ENCODE measurements around the gene ALG14. TPM values are rescaled to one million over a fixed set of nuclear protein-coding genes. Genes with fewer than 3 reads are reported as not detected.
"Not testable (repeated sequence)": the region's sequence is repeated elsewhere in the genome, so short reads cannot be mapped to it uniquely, and the experiment has no call there.

Gene ALG14
- total RNA-seq, 6 donors from 2014 or later, result 0.55 to 6.2 (median 0.98) TPM

GRCh38 chr1:95049935-95050334, 22.8 kb downstream of the ALG14 start:
- 80 to 88% methylated on average over 5 of the region's 5 CpGs for WGBS, 2 donors
- TF ChIP-seq POLR2A (IDR thresholded peaks at IDR 0.05), result no peak
- no peak for TF ChIP-seq CTCF (IDR thresholded peaks at IDR 0.05)
- no peak for TF ChIP-seq POLR2AphosphoS5 (IDR thresholded peaks at IDR 0.05)
- no peak for TF ChIP-seq EP300 (IDR thresholded peaks at IDR 0.05)
- Histone ChIP-seq H3K4me1 (no peaks in the 10 kb centered on the region), H3K9me3 (no peaks in the 10 kb centered on the region), H3K4me3 (no peak overlapping the region), H3K36me3 (no peaks in the 10 kb centered on the region), H3K27ac (no peak overlapping the region), H3K27me3 (no peaks in the 10 kb centered on the region)
- DNase-seq, result no peak
- ATAC-seq (ENCODE audit: low FRiP score in 2 of 2), result no peak

GRCh38 chr1:95048317-95048716, 24.4 kb downstream of the ALG14 start:
- no peaks in the 10 kb centered on the region for H3K36me3 ChIP-seq
- H3K9me3 ChIP-seq, result no peaks in the 10 kb centered on the region
- ATAC-seq (ENCODE audit: low FRiP score in 2 of 2) (no peak), DNase-seq (no peak)
- no peak overlapping the region for H3K27ac ChIP-seq
- WGBS, 2 donors, result 67 to 74% methylated on average over 3 of the region's 3 CpGs
- H3K27me3 ChIP-seq, result no peaks in the 10 kb centered on the region
- peaks cover 0 to 3% (median 1%) of the 10 kb centered on the region in 4 donors for H3K4me1 ChIP-seq
- no peak for TF ChIP-seq CTCF (IDR thresholded peaks at IDR 0.05)
- TF ChIP-seq POLR2AphosphoS5 (IDR thresholded peaks at IDR 0.05), result no peak
- no peak for TF ChIP-seq EP300 (IDR thresholded peaks at IDR 0.05)
- TF ChIP-seq POLR2A (IDR thresholded peaks at IDR 0.05), result no peak
- H3K4me3 ChIP-seq, result no peak overlapping the region

GRCh38 chr1:95047624-95048023, 25.1 kb downstream of the ALG14 start:
- not testable (repeated sequence) for H3K9me3 ChIP-seq; H3K27me3 ChIP-seq; H3K4me3 ChIP-seq; ATAC-seq (ENCODE audit: low FRiP score in 2 of 2); DNase-seq; H3K4me1 ChIP-seq; H3K27ac ChIP-seq; H3K36me3 ChIP-seq
- 77% methylated on average over 3 of the region's 3 CpGs for WGBS, 2 donors

GRCh38 chr1:95046359-95046758, 26.4 kb downstream of the ALG14 start:
- H3K9me3 ChIP-seq, result no peaks in the 10 kb centered on the region
- peaks cover 5 to 14% (median 13%) of the 10 kb centered on the region in 4 donors for H3K4me1 ChIP-seq
- H3K27ac ChIP-seq, result no peak overlapping the region
- ATAC-seq (ENCODE audit: low FRiP score in 2 of 2), result no peak
- no peaks in the 10 kb centered on the region for H3K27me3 ChIP-seq
- WGBS, 2 donors, result 98 to 100% methylated on average over 3 of the region's 3 CpGs
- H3K4me3 ChIP-seq, result no peak overlapping the region
- no peaks in the 10 kb centered on the region for H3K36me3 ChIP-seq
- DNase-seq, result no peak
- TF ChIP-seq POLR2A (IDR thresholded peaks at IDR 0.05) (no peak), POLR2AphosphoS5 (IDR thresholded peaks at IDR 0.05) (no peak), EP300 (IDR thresholded peaks at IDR 0.05) (no peak), CTCF (IDR thresholded peaks at IDR 0.05) (no peak)

GRCh38 chr1:95043141-95043980, 29.4 kb downstream of the ALG14 start:
- Histone ChIP-seq H3K27me3 (no peaks in the 10 kb centered on the region), H3K4me3 (no peak overlapping the region), H3K27ac (peak overlapping the region in 2 of 4 donors; percentile 61 to 70), H3K36me3 (no peaks in the 10 kb centered on the region), H3K4me1 (peaks cover 5 to 15% (median 14%) of the 10 kb centered on the region in 4 donors), H3K9me3 (no peaks in the 10 kb centered on the region)
- WGBS, 2 donors, result 30 to 32% methylated on average over 11 of the region's 11 CpGs
- TF ChIP-seq CTCF (IDR thresholded peaks at IDR 0.05) (peak; percentile 90 to 98 (median 96)), POLR2A (IDR thresholded peaks at IDR 0.05) (no peak)
- DNase-seq, result peak in 1 of 2 donors; percentile 87
- peak; percentile 93 to 95 for ATAC-seq (ENCODE audit: low FRiP score in 2 of 2)

Measured in upper lobe of left lung (tissue), 6 donors.